Upper lobe of right lung (tissue), 1 donor: ENCODE data around the gene ARID3B. TPM values are rescaled to one million over a fixed set of nuclear protein-coding genes. Genes with fewer than 3 reads are reported as not detected.

Source experiments
- ATAC-seq: fragments of 200-7000 bp; cut with Tn5 transposase; one replicate; pipeline ENCODE4 v1.9.1; 2020; ENCODE audit warnings: mild to moderate bottlenecking, moderate library complexity
- DNase-seq: peaks from one replicate; pipeline ENCODE4 v3.0.0-alpha.2; 2020
- H3K27ac ChIP-seq: fragments of 200-600 bp; one replicate; pipeline ENCODE4 v1.8.0; 2022
- H3K27me3 ChIP-seq: fragments of 200-600 bp; one replicate; pipeline ENCODE4 v1.8.0; 2022; ENCODE audit warnings: mild to moderate bottlenecking
- H3K36me3 ChIP-seq: fragments of 200-600 bp; one replicate; pipeline ENCODE4 v1.8.0; 2022
- H3K4me1 ChIP-seq: fragments of 200-600 bp; one replicate; pipeline ENCODE4 v1.8.0; 2022
- H3K4me3 ChIP-seq: fragments of 200-600 bp; one replicate; pipeline ENCODE4 v1.8.0; 2022; ENCODE audit warnings: mild to moderate bottlenecking
- H3K9me3 ChIP-seq: fragments of 200-600 bp; one replicate; pipeline ENCODE4 v1.8.0; 2022
- intact Hi-C: fragments of 100-400 bp; cut with DNase I; formaldehyde crosslinking; loops from one replicate; pipeline ENCODE4 v1.11.0; 2022
- total RNA-seq: library from RNA; stranded (reverse); fragmentation: NEBNext Ultra II Directional; extraction: Animal tissue kit (Norgen Biotek cat#: 25700); gene quantifications from one replicate; pipeline ENCODE4 v1.2.1, GENCODE V29; 2021
- TF ChIP-seq, protein P1 (sequence below): fragments of 200-600 bp; IDR thresholded peaks from one replicate; pipeline ENCODE4 v1.8.0; 2022; ENCODE audit warnings: antibody characterized with exemption
- donor health status: DM: no; HTN: yes; CAD: no; lungs with severe emphysema.

ARID3B gene
- total RNA-seq, 1 donor from 2014 or later = 10.7 TPM

- intact Hi-C loops = no loop called here
- TF ChIP-seq, protein P1, sequence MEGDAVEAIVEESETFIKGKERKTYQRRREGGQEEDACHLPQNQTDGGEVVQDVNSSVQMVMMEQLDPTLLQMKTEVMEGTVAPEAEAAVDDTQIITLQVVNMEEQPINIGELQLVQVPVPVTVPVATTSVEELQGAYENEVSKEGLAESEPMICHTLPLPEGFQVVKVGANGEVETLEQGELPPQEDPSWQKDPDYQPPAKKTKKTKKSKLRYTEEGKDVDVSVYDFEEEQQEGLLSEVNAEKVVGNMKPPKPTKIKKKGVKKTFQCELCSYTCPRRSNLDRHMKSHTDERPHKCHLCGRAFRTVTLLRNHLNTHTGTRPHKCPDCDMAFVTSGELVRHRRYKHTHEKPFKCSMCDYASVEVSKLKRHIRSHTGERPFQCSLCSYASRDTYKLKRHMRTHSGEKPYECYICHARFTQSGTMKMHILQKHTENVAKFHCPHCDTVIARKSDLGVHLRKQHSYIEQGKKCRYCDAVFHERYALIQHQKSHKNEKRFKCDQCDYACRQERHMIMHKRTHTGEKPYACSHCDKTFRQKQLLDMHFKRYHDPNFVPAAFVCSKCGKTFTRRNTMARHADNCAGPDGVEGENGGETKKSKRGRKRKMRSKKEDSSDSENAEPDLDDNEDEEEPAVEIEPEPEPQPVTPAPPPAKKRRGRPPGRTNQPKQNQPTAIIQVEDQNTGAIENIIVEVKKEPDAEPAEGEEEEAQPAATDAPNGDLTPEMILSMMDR = no peak
These were observed 44.2 kb downstream of the ARID3B start for GRCh38 chr15:74585191-74585590.

GRCh38 chr15:74585857-74586256 is 44.8 kb downstream of the ARID3B start:
- Histone ChIP-seq H3K4me1 (peaks cover 13% of the 10 kb centered on the region), H3K9me3 (no peaks in the 10 kb centered on the region), H3K4me3 (no peak overlapping the region), H3K36me3 (peaks cover 10% of the 10 kb centered on the region), H3K27me3 (no peaks in the 10 kb centered on the region), H3K27ac (no peak overlapping the region)
- ATAC-seq (no peak), DNase-seq (no peak)
- intact Hi-C loops = no loop called here
- TF ChIP-seq, protein P1 = no peak

More at GRCh38 chr15:74585191-74585590, 44.2 kb downstream of the ARID3B start:
- H3K36me3 ChIP-seq = peaks cover 10% of the 10 kb centered on the region
- H3K27me3 ChIP-seq = no peaks in the 10 kb centered on the region
- no peak for ATAC-seq
- no peaks in the 10 kb centered on the region for H3K9me3 ChIP-seq
- H3K27ac ChIP-seq = no peak overlapping the region
- no peak for DNase-seq
- peaks cover 13% of the 10 kb centered on the region for H3K4me1 ChIP-seq
- no peak overlapping the region for H3K4me3 ChIP-seq

DNA sequence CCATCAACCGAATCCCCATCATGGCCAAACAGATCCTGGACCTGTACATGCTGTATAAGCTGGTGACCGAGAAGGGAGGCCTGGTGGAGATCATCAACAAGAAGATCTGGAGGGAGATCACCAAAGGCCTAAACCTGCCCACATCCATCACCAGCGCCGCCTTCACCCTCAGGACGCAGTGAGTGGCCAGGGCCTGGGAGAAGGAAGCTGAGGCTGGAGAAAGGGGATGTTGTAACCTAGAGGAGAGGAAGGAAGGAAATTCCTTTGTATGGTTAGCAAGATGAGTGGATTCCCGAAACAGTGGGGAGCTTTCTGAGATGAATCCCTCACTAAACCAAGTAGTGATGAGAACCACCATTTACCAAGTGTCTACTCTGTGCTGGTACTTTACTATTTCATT is 48.8 kb downstream of the ARID3B start:
- Histone ChIP-seq H3K36me3 (peaks cover 35% of the 10 kb centered on the region), H3K9me3 (no peaks in the 10 kb centered on the region), H3K4me1 (peaks cover 13% of the 10 kb centered on the region), H3K27ac (peak overlapping the region; percentile 65), H3K4me3 (no peak overlapping the region), H3K27me3 (no peaks in the 10 kb centered on the region)
- DNase-seq (no peak), ATAC-seq (no peak)
- TF ChIP-seq, protein P1 = no peak
- intact Hi-C loops = no loop called here

DNA sequence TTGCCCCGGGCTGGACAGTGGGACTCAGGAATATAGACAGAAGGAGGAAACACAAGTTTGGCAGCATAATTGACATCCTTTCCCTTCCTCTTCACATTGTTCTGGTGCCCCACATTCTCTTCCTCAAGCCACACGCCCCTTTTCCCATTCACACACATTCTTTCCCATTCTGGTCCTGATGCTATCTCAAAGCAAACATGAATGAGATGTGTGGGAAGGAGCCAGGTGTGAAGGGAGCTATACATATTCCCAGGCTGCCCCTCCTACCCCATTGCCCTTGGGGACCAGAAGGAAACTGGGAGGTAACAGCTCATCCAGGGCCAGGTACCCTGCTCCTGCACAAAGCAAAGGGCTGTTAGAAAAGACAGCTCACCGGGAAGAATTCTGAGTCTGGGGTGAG is 51.2 kb downstream of the ARID3B start:
- no peak for DNase-seq
- Histone ChIP-seq H3K4me1 (peaks cover 13% of the 10 kb centered on the region), H3K27ac (no peak overlapping the region), H3K4me3 (no peak overlapping the region), H3K9me3 (no peaks in the 10 kb centered on the region), H3K27me3 (no peaks in the 10 kb centered on the region), H3K36me3 (peaks cover 30% of the 10 kb centered on the region)
- intact Hi-C loops = no loop called here
- ATAC-seq = no peak
- TF ChIP-seq, protein P1 = no peak

DNA sequence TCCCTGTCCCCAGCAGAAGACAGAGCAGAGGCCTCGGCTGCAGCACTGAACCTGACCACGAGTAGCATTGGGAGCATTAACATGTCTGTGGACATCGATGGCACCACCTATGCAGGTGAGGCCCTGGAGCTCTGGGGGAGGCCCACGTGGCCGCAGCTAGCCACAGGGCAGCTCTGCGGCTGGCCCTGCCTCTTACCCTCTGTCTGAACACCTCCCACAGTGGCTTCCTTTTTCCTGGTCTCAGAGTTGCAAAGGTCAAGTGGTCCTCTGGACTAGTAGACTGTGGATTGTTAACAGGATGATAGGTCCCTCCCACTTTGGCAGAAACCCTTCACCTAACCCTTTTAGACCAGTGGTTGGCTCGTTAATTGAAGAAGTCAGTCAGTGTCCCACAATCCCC is 52.1 kb downstream of the ARID3B start:
- H3K27ac ChIP-seq = no peak overlapping the region
- intact Hi-C loops = no loop called here

More for the DNA sequence above, 52.1 kb downstream of the ARID3B start:
- Histone ChIP-seq H3K9me3 (no peaks in the 10 kb centered on the region), H3K4me1 (peaks cover 17% of the 10 kb centered on the region), H3K36me3 (peaks cover 30% of the 10 kb centered on the region), H3K4me3 (no peak overlapping the region), H3K27me3 (no peaks in the 10 kb centered on the region)
- DNase-seq (no peak), ATAC-seq (peak; percentile 66)
- TF ChIP-seq, protein P1 = no peak
